Coronary artery (tissue), 2 donors: Measurements from ENCODE around the gene RALGAPA1.
"Not testable (repeated sequence)": the region's sequence is repeated elsewhere in the genome, so short reads cannot be mapped to it uniquely, and the experiment has no call there.

ENCODE experiments used
- DNase-seq: peaks from one replicate; pipeline ENCODE4 v3.0.0-alpha.2; 2017; ENCODE audit warnings: low spot score
- H3K27ac ChIP-seq, 2 donors: fragments of 200-600 bp; sonication (generic); one replicate each; pipeline ENCODE4 v1.5.1; 2016 to 2019
- H3K4me3 ChIP-seq: fragments of 200-600 bp; sonication (generic); 2 replicates; pipeline ENCODE4 v1.5.1; 2016; ENCODE audit warnings: mild to moderate bottlenecking, moderate library complexity
- TF ChIP-seq, protein P1 (sequence below): fragments of 200-600 bp; sonication (generic); IDR thresholded peaks from one replicate; pipeline ENCODE4 v1.5.1; 2019; ENCODE audit warnings: antibody characterized with exemption

Gene RALGAPA1

DNA sequence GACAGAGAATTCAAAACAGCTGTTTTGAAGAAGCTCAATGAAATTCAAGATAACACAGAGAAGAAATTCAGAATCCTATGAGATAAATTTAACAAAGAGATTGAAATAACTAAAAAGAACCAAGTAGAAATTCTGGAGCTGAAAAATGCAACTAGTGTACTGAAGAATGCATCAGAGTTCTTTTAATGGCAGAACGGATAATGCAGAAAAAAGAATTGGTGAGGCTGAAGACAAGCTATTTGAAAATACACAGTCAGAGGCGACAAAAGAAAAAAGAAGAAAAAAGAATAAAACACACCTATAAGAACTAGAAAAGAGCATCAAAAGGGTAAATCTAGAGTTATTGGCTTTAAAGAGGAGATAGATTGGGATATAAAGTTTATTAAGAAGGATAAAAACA is 171.8 kb downstream of the RALGAPA1 start:
- no peak overlapping the region for H3K27ac ChIP-seq
- no peak for DNase-seq
- TF ChIP-seq, protein P1, sequence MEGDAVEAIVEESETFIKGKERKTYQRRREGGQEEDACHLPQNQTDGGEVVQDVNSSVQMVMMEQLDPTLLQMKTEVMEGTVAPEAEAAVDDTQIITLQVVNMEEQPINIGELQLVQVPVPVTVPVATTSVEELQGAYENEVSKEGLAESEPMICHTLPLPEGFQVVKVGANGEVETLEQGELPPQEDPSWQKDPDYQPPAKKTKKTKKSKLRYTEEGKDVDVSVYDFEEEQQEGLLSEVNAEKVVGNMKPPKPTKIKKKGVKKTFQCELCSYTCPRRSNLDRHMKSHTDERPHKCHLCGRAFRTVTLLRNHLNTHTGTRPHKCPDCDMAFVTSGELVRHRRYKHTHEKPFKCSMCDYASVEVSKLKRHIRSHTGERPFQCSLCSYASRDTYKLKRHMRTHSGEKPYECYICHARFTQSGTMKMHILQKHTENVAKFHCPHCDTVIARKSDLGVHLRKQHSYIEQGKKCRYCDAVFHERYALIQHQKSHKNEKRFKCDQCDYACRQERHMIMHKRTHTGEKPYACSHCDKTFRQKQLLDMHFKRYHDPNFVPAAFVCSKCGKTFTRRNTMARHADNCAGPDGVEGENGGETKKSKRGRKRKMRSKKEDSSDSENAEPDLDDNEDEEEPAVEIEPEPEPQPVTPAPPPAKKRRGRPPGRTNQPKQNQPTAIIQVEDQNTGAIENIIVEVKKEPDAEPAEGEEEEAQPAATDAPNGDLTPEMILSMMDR = no peak

GRCh38 chr14:35632676-35633075 is 176.4 kb downstream of the RALGAPA1 start:
- Histone ChIP-seq H3K27ac (no peak overlapping the region), H3K4me3 (no peak overlapping the region)
- no peak for DNase-seq
- TF ChIP-seq, protein P1 = no peak

More for the DNA sequence above, 171.8 kb downstream of the RALGAPA1 start:
- no peak overlapping the region for H3K4me3 ChIP-seq

- TF ChIP-seq, protein P1 = no peak
- DNase-seq = no peak
- no peak overlapping the region for H3K27ac ChIP-seq
- no peak overlapping the region for H3K4me3 ChIP-seq
Measured at GRCh38 chr14:35632271-35632670, 176.8 kb downstream of the RALGAPA1 start.

DNA sequence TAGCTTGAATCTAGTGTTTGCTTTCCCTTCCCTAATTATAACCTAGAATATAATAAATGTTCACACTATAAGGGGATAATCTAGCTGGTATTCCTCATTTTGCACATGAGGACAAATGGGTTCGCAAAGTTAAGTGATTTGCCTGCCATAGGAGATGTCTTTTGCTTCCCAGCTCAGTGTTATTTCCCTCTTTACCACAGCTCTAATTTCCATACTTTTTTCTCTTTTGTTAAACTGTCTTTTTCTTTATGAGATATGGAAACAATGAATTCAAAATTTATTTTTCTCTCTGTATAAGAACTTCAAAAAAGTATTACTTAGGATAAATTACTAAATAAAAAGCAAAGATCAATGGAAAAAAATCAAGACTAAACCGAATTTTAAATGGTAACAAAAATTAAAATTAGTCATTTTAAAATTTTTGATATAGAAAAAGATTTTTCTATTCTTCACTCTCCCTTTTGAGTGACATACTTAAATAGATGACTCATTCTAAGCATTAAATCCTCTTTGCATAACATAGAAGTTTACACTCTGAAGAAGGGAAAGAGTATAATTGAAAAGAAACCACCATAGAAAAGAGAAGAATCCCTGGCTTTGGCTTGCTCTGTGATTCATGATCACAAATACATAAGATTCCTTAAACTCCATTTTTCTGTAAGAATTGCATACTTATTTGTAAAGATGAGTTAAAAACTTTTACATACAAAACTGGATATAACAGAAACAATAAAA is 177.9 kb downstream of the RALGAPA1 start:
- TF ChIP-seq, protein P1 = no peak
- no peak for DNase-seq
- Histone ChIP-seq H3K27ac (no peak overlapping the region), H3K4me3 (no peak overlapping the region)

DNA sequence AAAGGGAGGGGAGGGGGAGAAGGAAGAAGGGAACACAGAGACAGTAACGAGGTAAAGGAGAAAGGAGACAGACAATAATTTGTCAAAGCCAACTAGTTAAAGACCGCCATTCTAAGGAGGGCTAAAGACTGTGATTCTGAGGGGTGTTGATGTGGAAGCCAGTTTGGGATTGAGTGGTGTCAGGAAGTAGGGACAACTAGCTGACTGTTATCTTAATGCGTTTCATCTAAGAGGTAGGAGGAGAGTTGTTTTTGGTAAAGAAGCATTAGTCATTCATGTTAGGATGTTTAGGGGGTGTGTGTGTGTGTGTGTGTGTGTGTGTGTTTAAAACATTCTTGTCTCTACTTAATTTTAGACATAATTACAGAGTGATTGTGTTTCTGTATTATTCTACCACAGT is 180.1 kb downstream of the RALGAPA1 start:
- DNase-seq = no peak
- TF ChIP-seq, protein P1 = no peak
- Histone ChIP-seq H3K27ac (no peak overlapping the region), H3K4me3 (no peak overlapping the region)

GRCh38 chr14:35626947-35627346 is 182.1 kb downstream of the RALGAPA1 start:
- not testable (repeated sequence) for DNase-seq, H3K27ac ChIP-seq, H3K4me3 ChIP-seq

DNA sequence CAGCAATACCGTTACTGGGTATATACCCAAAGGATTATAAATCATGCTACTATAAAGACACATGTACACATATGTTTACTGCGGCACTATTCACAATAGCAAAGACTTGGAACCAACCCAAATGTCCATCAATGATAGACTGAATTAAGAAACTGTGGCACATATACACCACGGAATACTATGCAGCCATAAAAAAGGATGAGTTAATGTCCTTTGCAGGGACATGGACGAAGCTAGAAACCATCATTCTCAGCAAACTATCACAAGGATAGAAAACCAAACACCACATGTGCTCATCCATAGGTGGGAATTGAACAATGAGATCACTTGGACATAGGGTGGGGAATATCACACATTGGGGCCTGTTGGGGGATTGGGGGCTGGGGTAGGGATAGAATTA is 187.1 kb downstream of the RALGAPA1 start:
- DNase-seq, H3K4me3 ChIP-seq, H3K27ac ChIP-seq: not testable (repeated sequence)

GRCh38 chr14:35619998-35620397 is 189.1 kb downstream of the RALGAPA1 start:
- not testable (repeated sequence) for DNase-seq, H3K4me3 ChIP-seq, H3K27ac ChIP-seq

DNA sequence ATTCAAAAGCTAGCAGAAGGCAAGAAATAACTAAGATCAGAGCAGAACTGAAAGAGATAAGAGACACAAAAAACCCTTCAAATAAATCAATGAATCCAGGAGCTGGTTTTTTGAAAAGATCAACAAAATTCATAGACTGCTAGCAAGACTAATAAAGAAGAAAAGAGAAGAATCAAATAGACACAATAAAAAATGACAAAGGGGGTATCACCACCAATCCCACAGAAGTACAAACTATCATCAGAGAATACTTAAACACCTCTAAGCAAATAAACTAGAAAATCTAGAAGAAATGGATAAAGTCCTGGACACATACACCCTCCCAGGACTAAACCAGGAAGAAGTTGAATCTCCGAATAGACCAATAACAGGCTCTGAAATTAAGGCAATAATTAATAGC is 189.6 kb downstream of the RALGAPA1 start:
- H3K4me3 ChIP-seq, H3K27ac ChIP-seq: not testable (repeated sequence)

More for the DNA sequence above, 189.6 kb downstream of the RALGAPA1 start:
- not testable (repeated sequence) for DNase-seq
